22Rv1 (cell line): Measurements from ENCODE around the gene NCOR1.
"Not testable (repeated sequence)": the region's sequence is repeated elsewhere in the genome, so short reads cannot be mapped to it uniquely, and the experiment has no call there.

Source experiments
- H3K27ac ChIP-seq: fragments of 450-650 bp; 2 replicates; pipeline ENCODE4 v1.5.1; 2017
- CTCF ChIP-seq: fragments of 450-650 bp; IDR thresholded peaks from 2 replicates; pipeline ENCODE4 v1.5.1; 2017; ENCODE audit warnings: mild to moderate bottlenecking
- ZFX ChIP-seq: fragments of 450-650 bp; IDR thresholded peaks from 2 replicates; pipeline ENCODE4 v1.6.1; 2017; ENCODE audit warnings: antibody characterized with exemption, borderline replicate concordance

Gene NCOR1

GRCh38 chr17:16117149-16117548 is 98.2 kb downstream of the NCOR1 start:
- TF ChIP-seq CTCF (no peak), ZFX (no peak)
- no peak overlapping the region for H3K27ac ChIP-seq

- not testable (repeated sequence) for H3K27ac ChIP-seq
These were observed 100.1 kb downstream of the NCOR1 start for GRCh38 chr17:16115077-16115698.

GRCh38 chr17:16108871-16109270 is 106.5 kb downstream of the NCOR1 start:
- H3K27ac ChIP-seq = no peak overlapping the region
- TF ChIP-seq CTCF (no peak), ZFX (no peak)

GRCh38 chr17:16108386-16108785 is 106.9 kb downstream of the NCOR1 start:
- H3K27ac ChIP-seq = no peak overlapping the region
- TF ChIP-seq ZFX (no peak), CTCF (no peak)

- no peak for TF ChIP-seq ZFX
- no peak for TF ChIP-seq CTCF
- no peak overlapping the region for H3K27ac ChIP-seq
These were observed 108.1 kb downstream of the NCOR1 start for GRCh38 chr17:16107165-16107770.

- TF ChIP-seq ZFX = no peak
- no peak overlapping the region for H3K27ac ChIP-seq
These were observed 109.0 kb downstream of the NCOR1 start for GRCh38 chr17:16106161-16106891.

- no peak overlapping the region for H3K27ac ChIP-seq
- TF ChIP-seq ZFX (no peak), CTCF (no peak)
These were observed 111.1 kb downstream of the NCOR1 start for GRCh38 chr17:16104189-16104588.

GRCh38 chr17:16101440-16101839 is 113.9 kb downstream of the NCOR1 start:
- TF ChIP-seq ZFX = no peak
- no peak for TF ChIP-seq CTCF
- H3K27ac ChIP-seq = no peak overlapping the region
